ENCODE results near the gene KRT24.

GRCh38 chr17:40686192-40686591 is 17.4 kb downstream of the KRT24 start:
- TF ChIP-seq EZH2phosphoT487 (IDR thresholded peaks at IDR 0.05; ENCODE audit: low read depth) = no peak
- TF ChIP-seq, protein P1, sequence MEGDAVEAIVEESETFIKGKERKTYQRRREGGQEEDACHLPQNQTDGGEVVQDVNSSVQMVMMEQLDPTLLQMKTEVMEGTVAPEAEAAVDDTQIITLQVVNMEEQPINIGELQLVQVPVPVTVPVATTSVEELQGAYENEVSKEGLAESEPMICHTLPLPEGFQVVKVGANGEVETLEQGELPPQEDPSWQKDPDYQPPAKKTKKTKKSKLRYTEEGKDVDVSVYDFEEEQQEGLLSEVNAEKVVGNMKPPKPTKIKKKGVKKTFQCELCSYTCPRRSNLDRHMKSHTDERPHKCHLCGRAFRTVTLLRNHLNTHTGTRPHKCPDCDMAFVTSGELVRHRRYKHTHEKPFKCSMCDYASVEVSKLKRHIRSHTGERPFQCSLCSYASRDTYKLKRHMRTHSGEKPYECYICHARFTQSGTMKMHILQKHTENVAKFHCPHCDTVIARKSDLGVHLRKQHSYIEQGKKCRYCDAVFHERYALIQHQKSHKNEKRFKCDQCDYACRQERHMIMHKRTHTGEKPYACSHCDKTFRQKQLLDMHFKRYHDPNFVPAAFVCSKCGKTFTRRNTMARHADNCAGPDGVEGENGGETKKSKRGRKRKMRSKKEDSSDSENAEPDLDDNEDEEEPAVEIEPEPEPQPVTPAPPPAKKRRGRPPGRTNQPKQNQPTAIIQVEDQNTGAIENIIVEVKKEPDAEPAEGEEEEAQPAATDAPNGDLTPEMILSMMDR (IDR thresholded peaks at IDR 0.05; ENCODE audit: low read depth, low read length) = no peak
